Tibial nerve (tissue), 4 donors: ENCODE results near the gene S100A5.

Experiments used
- CTCF ChIP-seq, 5 experiments: fragments of 200-600 bp in 3 of 5; fragments of 450-650 bp in 2 of 5; sonication (generic) in 3 of 5; IDR thresholded peaks; one replicate each; pipeline ENCODE4 v1.5.1; 2016 to 2019; ENCODE audit warnings: antibody characterized with exemption in 5 of 5, mild to moderate bottlenecking in 3 of 5, moderate library complexity in 2 of 5
- EP300 ChIP-seq, 2 donors: sonication (generic); formaldehyde crosslinking; IDR thresholded peaks; one replicate each; pipeline ENCODE4 v1.6.1; 2017; ENCODE audit warnings: antibody characterized with exemption in 2 of 2, mild to moderate bottlenecking in 1 of 2
- POLR2A ChIP-seq, 2 donors: fragments of 450-650 bp; IDR thresholded peaks; one replicate each; pipeline ENCODE4 v1.6.1; 2017; ENCODE audit warnings: antibody characterized with exemption in 2 of 2, mild to moderate bottlenecking in 2 of 2, moderate library complexity in 2 of 2

GRCh38 chr1:153506831-153507413 lies 33.8 kb downstream of the S100A5 start:
- TF ChIP-seq POLR2A (IDR thresholded peaks at IDR 0.05) (no peak), CTCF (IDR thresholded peaks at IDR 0.05) (no peak), EP300 (IDR thresholded peaks at IDR 0.05) (peak in 1 of 2 donors; percentile 89)
